ENCODE results near the gene JUNB.

JUNB gene

GRCh38 chr19:12774588-12775555 is 16.4 kb upstream of the JUNB start, which contains the start of gene HOOK2 (continued):
- TF ChIP-seq ZNF626 (tag by site-specific recombination; IDR thresholded peaks at IDR 0.05): no peak
- TF ChIP-seq ZNF211 (tag by site-specific recombination; IDR thresholded peaks at IDR 0.05; ENCODE audit: low read depth): no peak
- TF ChIP-seq ZFP69B (tag by site-specific recombination; IDR thresholded peaks at IDR 0.05): peak; percentile 83
- no peak for TF ChIP-seq ZBTB11 (tag by site-specific recombination; conservative IDR thresholded peaks at IDR 0.05; ENCODE audit: low read depth)
- no peak for TF ChIP-seq ZNF292 (tag by site-specific recombination; IDR thresholded peaks at IDR 0.05; ENCODE audit: borderline replicate concordance, low read depth)
- TF ChIP-seq ZNF510 (tag by site-specific recombination; IDR thresholded peaks at IDR 0.05; ENCODE audit: insufficient replicate concordance): no peak
- TF ChIP-seq ZBTB8A (tag by site-specific recombination; IDR thresholded peaks at IDR 0.05): no peak
- TF ChIP-seq ZNF747 (tag by site-specific recombination; IDR thresholded peaks at IDR 0.05): no peak
- no peak for TF ChIP-seq ZNF624 (tag by site-specific recombination; IDR thresholded peaks at IDR 0.05)
- TF ChIP-seq ZNF335 (tag by site-specific recombination; conservative IDR thresholded peaks at IDR 0.05): no peak; the same call in 1 of the 2 replicates
- TF ChIP-seq KLF17 (tag by site-specific recombination; IDR thresholded peaks at IDR 0.05): no peak
- TF ChIP-seq ZNF426 (tag by site-specific recombination; IDR thresholded peaks at IDR 0.05): no peak
- TF ChIP-seq ZBTB49 (tag by site-specific recombination; IDR thresholded peaks at IDR 0.05; ENCODE audit: low read depth): no peak
- 0 out of 2 replicates have a peak, but pooled peaks have one; percentile 12 for TF ChIP-seq KLF10 (tag by site-specific recombination; IDR thresholded peaks at IDR 0.05)
- TF ChIP-seq ZNF555 (tag by site-specific recombination; conservative IDR thresholded peaks at IDR 0.05): no peak
- TF ChIP-seq AEBP2 (tag by site-specific recombination; IDR thresholded peaks at IDR 0.05; ENCODE audit: borderline replicate concordance): no peak
- TF ChIP-seq ZNF600 (tag by site-specific recombination; IDR thresholded peaks at IDR 0.05): peak; percentile 77
- no peak for TF ChIP-seq ZFP3 (tag by site-specific recombination; IDR thresholded peaks at IDR 0.05; ENCODE audit: low read depth)
- TF ChIP-seq ZEB2 (tag by site-specific recombination; IDR thresholded peaks at IDR 0.05): peak; percentile 25; the same call in 1 of the 2 replicates
- TF ChIP-seq KLF16 (tag by site-specific recombination; IDR thresholded peaks at IDR 0.05): peak; percentile 18; the same call in 1 of the 2 replicates
- no peak for TF ChIP-seq ZNF621 (tag by site-specific recombination; IDR thresholded peaks at IDR 0.05)
- TF ChIP-seq ZNF416 (tag by site-specific recombination; IDR thresholded peaks at IDR 0.05): no peak
- TF ChIP-seq RBAK (tag by site-specific recombination; IDR thresholded peaks at IDR 0.05): no peak
- no peak for TF ChIP-seq ZNF394 (tag by site-specific recombination; IDR thresholded peaks at IDR 0.05; ENCODE audit: borderline replicate concordance)
- no peak for TF ChIP-seq ZBTB1 (tag by site-specific recombination; IDR thresholded peaks at IDR 0.05)

Data from HEK293 (cell line).